Endometrium (tissue), 2 donors: Measurements from ENCODE around the gene ARHGAP15.

ENCODE experiments used
- FAIRE-seq: peaks from 2 replicates; lab custom pipeline; 2012; peaks lifted over from hg19 to GRCh38; lab: Jason Lieb, UNC
- donor health status: control.
- donor health status: control.

ARHGAP15 gene

DNA sequence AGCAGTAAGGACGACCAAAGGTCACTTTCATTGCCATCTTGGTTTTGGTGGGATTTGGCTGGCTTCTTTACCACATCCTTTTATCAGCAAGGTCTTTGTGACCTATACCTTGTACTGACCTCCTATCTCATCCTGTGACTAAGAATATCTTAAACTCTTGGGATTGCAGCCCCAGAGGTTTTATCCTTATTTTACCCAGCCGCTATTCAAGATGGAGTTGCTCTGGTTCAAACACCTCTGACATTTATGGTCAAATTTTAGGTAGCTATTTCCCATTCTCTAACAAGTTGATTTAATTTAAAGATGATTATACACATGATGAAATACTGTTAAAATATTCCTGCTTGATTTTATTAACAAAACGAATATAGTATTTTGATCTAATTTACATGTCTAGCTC, 326.1 kb downstream of the ARHGAP15 start:
- FAIRE-seq, result no peak

DNA sequence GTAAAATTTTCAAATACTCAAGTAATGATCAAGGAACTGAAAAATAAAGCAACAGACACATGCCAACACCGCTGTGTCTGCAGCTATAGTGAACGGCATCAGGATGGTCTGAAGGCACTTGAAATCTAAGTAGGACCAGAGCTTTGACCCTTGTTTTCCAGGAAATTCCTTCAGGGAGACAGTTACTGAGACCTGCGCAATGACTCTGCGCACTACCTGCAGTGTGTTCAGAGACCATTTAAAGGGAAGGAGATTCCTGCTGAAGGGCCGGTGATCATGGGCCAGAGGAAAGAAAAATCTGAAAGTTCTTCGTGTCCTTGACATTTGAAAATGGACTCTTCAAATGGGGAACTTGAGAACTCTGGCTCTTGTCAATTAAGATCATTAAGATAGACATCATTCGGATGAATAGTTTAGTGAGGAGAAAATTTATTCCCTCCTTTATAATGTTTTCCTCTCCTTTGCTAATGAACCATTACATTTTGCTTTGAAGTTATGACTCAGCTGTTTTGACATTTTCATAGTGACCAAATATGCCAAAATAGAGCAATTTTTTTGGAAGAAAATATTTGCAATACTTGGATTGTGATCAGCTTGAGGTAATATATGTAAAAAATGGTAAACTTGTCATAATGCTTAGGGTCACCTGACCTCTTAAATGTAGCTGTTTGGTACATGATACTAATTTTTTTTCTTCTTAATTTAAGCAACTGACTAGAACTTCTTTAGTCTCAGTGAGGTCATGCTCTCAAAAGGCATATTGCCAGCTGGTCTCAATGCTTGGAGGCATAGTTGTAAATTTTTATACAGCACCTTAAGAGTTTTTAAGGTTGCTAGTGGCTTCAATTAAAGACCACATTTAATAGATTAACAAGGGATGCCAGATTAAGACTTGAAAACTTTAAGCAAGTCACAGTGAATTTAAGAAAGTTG, 329.3 kb downstream of the ARHGAP15 start:
- peak; percentile 55 for FAIRE-seq

DNA sequence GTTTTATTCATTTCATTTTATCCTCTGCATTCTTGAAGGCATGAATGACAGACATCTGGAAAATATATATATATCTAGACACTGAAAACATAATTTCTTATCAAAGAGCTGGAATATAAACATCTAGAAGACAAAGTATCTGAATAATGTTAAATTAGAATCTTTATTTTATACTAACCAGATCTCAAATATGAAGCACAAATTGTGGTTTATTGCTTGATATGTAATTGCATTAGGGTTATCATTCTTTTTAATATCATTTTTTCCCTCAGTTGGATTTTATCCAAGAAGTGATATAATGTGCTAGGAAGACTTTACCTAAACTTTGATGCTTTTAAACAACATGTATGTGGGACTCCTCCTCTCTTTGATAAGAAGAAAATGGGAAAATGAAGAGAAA, 331.2 kb downstream of the ARHGAP15 start:
- no peak for FAIRE-seq

DNA sequence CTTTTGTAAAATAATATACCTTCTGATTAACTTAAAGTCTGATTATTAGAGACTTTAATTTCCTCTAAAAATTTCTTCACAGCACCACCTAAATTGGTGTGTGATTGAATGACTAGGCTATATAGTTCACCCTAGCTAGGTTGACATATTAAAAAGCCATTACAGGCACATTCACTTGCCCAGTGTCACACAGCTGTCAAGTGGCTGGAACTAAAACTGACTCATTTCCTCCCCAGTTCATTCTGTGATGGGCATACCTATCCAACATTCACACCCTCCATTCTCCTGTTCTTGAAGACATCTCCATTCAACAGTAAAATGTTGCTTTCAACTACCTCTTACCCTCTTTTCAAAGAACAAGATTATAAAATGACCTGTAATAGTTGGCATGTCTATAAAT, 334.5 kb downstream of the ARHGAP15 start:
- FAIRE-seq, result no peak

DNA sequence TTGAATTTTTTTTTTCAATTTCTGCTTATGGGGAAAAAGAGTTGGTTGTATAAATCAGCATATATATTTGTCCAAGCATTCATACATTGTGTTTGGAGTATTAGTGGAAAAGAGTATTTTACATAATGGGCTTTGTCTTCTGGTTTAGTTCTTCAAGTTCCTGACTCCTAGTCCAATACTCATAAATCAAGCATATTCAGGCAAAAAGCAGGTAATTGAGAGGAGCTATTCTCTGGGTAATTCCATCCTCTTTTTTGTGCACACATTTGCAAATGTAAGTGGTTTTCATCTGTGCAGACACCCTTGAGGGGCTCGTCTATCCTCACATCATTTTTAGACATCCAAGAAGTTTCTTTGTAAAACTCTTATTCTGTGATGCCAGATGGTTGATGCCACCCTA, 337.2 kb downstream of the ARHGAP15 start:
- no peak for FAIRE-seq

DNA sequence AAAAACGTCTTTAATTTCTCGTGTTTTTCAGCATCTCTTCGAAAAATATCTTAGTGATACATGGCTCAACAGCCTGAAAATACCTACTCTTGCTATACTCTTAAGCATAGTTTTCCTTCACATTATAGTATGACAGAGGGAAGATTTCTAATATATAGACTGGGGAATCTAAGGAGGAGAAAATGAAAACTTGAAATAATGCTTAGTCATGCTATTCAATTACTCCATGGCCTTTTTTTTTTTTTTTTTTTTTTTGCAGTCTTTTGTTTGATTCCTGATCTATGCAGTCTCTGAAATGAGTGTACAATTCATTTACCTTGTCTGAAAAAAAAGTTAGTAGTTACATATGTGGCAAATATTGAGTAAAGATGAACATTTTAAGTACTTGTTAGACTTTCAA, 337.8 kb downstream of the ARHGAP15 start:
- FAIRE-seq, result no peak

DNA sequence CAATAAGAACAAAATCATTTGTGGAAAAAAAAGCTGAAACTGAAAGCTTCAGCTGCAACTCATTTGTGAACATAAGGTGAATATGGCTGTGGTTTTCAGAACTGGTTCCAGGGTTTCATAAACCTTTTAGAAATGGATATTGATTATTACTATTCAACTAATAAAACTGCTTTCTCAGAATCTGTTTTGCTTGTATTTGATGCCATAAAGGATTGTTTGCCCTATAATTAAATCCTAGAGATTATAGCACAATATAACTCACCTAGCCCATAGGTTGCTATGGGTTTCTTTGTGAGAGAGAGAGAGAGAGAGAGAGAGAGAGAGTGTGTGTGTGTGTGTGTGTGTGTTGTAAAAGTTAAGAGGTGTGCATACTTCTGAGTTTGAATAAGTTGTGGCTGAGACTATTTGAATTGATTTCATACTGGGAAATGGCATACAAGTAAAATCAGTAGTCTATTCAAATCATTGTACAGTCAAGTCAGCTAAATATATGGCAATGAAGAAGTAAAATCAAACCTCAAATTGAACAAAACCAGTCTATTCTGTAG, 339.2 kb downstream of the ARHGAP15 start:
- no peak for FAIRE-seq

DNA sequence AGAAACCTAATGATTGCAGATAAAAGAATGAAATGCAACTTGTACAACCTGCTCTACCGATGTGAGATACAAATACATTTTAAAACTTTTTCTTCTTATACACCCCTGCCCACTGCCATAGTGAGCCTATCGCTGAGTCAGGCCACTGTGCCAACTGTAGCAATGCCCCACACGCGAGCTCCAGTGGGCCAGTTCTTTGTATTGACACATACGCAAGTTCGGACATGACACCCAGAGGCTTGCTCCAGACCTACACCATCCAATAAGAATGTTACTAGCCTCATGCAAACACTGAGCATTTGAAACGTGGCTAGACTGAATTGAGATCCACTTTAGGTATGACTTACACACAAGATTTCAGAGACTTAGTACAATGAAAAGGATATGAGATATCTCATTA, 340.1 kb downstream of the ARHGAP15 start:
- no peak for FAIRE-seq

DNA sequence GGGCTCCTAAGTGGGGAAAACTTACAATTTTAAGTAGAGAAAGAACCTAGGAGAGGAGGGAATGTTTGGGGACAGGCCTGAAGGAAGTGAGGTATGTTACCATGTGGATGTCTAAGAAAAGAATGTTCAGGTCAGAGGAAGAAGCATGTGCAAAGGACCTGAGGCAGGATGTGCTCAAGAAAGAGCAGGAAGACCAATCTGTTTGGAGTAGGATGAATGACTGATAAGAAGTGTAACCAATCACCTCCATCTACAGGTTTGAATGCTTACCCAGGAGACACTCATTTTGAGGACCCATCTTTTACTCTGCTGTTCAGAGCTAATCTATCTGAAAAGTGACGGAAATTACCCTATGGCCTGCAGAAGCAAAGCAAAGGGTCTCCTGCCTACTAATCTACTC, 342.3 kb downstream of the ARHGAP15 start:
- no peak for FAIRE-seq

DNA sequence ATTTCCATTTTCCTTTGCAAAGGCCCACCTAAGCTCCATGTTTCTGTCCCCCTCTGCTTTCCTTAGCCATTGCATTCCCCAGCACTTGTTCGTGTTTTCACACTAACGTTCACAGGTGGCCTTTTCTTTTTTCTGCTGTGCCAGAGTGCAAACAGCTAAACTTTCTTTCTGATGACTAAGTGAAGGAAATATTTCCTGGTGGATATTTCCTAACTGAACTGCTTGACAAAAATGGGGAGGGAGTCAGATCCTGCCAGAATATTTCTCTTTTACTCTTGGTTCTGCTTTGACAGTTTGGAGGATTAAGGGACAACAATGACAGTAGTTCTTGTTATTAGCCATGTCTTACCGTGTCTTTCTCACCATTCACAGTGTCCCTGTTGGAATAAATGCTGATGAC, 344.0 kb downstream of the ARHGAP15 start:
- FAIRE-seq, result no peak

DNA sequence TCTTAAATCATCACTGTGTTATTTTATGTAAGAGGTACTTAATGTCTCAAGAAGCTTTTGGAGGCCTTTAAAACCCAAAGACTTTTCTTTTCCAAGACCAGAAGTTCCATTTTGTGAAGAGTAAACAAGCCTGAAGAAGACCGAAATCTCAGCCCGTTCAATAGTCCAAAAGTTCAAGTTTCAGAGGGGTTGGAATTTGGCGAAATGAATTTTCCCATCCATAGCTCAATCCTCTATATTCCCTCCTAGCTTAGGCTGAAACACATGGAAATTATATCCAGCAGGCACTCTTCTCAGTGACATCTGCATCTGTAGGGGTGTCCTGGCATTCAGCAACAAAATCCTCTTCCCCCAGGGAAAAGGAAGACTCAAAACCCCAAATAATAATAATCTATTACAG, 344.6 kb downstream of the ARHGAP15 start:
- no peak for FAIRE-seq

DNA sequence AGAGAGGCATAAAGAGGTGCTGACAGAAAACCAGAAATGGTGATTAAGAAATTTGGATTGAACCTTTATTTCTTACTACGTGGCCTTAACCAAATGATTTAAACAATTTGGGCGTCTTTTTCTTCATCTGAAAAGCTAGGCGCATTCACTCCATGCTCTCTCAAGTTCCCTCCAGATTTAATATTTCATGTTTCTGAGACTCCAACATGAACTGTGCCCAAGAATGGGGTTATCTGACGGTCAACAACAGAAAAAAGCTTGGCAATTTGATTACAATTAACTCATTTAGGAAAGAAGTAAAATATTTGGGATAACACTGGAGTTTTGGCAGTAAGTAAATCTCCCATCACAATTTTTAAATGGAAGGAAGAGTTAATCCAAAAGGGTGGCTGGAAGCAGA, 345.4 kb downstream of the ARHGAP15 start:
- no peak for FAIRE-seq

DNA sequence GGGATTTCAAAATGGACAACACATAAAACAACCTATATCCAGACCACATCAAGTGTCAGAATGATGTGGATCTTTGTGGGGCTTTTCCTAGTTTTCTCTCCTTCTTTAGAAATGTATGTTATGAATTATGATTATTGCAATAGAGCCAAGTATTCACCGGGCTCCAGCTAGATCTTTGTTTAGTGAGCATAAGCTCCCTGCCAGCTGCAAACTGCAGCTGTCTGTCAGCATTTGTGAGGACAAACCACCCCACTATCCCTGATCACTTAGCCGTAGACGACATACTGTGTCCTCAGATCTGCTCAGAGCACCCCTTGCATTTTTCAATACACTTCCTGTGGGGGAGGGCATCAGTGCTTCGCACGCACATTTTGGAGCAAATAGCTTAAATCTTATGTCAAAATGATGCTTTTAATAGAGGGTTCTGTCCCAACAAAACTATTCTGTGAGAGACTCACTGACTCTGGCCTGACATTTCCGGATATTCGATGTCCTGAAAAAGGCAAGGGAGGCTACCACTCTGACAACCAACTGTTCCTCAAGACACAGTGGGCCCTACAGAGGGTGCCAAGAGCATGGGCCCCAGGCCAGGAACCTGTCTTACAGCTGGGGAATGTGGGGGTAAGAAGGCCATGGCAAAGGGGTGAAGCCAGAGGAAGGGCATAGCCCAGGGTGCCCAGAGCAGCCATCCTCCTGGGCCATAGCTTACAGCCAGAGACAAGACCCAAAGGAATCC, 346.0 kb downstream of the ARHGAP15 start:
- no peak for FAIRE-seq

DNA sequence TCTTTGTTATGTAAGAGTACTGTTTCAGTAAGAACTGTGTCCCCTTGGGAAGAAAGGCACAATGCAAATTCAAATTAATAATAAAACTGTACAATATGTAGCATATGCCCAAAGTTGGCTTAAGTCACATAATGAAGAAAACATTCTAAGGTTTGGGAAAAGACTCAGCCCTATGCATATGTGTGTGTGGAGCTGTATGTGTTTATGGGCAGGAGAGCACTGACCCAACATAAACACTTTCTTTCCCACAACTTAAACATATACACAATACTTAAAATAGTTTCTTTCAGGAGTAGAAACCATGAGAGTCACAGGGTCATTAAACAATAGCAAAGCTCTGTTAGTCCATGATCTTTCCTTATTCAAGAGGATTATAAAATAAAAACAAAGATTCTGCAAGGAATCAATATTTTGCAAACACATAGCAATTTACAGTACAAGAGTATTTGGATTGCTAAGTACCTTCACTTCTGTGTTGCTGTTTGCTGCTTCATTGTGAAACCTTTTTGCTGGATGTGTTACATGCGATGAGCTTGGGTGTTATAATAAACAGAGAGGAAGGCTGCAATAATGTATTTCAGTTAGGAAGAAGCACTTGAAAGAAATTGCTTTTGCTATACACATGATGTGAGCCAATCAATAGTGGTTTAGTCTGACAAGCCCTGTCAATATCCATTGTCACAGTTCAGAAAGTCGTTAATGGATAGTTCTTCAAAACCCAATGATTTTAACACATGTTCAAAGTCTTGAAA, 347.3 kb downstream of the ARHGAP15 start:
- FAIRE-seq, result no peak

DNA sequence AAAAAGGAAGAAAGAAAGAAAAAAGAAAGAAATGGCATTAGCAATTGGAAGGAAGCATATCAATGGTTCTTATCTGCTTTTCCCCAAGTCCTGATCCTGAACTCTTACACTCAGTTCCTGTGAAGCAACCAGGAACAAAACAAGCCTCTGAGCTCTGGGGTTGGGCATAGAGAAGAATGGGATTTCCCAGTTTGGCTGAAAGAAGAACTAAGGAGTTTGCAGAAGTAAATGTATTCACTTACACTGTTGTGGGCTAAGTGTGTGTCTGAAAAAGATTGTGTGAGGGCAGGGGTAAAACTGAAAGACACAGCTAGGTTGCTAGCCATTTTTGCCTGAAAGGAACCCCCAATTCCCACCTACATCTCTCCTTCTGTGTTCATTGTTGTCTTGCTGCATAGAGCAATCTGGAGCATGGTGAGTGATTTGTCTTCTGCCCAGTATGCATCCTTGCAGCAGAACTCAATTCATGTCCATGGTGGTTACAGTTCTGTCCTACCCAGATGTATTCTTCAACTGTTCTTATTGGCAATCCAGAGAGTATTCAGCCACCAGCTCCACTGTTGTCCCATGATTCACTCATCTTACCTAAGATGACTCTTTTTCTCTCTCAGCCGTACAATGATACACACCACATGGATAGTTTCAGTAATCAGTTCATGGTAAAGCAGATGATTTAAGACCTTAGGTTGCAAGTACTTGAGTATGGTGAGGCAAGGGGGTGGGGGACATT, 348.7 kb downstream of the ARHGAP15 start:
- FAIRE-seq, result no peak

DNA sequence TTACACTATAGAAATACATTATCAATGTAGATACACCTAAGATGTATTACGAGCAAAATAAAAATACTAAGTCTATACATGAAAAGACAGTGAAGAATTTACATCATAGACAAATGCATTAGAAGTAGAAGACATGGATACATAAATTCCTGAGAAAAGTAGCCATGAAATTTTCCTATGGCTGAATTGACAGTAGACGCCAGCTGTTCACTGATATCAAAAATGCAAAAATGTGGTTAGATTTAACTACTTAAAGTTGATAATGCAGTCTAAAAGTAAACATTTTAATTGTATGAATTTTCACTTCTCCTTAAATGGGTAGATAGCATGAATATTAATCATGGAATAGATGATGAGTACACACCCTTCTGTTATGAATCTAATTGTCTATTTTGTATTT, 350.9 kb downstream of the ARHGAP15 start:
- no peak for FAIRE-seq

DNA sequence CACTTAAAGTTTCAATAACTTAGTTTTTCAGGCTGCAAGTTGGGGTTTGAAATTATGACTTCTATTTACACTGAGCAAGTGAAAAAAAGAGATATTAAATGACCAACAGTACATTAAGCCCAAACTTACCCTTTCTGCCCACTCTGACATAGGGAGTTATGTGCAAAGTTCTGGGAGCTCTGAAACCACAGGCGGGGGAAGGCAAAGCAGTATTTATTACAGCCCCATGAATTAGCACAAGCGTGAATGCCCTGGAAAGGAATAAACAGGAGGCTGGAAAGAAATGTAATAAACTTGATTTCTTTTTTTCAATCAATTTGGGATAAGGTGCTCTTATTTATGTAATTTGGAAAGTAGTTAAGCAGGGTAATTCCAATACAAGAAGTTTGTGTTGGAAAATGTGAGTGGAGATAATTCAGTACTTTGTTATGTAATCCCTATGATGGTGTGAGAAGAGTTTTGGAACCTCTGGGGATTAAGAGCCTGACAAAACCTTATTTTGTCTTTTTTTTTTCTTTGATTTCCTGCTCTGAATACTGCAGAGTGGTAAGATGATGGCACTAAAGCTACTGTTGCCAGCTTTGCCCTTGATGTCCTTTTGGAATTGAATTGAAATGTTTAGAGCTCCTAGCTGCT, 351.5 kb downstream of the ARHGAP15 start:
- FAIRE-seq, result no peak

DNA sequence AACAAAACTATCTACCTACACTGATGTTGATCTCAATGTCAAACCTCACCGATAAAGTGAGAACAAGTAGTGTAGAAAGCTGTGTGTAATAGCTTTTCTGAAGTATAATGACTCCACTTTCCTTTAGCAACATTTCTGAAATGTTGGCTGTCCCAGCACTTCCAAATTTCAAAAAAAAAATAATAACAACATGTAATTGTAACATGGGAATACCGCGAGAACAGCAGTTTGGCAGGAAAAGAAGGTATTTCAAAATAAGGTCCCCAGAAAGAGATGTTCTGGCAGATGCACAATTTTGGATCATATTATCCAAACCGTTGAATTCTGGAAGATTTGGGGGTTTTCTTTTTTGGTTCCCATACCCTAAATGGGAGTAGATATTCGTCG, 352.0 kb downstream of the ARHGAP15 start:
- no peak for FAIRE-seq

DNA sequence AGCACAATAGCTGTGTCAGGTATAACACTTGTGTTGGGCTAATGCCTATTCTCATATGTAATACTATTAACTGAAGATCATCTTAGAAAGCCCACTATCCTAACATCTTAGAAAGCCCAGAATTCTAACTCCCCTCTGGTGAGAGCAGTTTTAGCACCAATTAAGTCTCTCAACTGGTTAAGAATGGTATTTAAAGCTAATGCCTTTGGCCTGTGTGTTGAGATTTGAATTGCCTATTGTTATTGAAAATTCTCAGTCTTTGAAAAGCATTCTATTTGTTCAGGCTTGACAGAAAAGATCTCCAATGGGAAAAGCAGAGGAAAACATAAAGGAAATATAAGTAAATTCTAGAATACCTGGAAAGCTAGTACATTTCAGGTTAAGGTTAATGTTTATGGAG, 352.5 kb downstream of the ARHGAP15 start:
- FAIRE-seq, result no peak

DNA sequence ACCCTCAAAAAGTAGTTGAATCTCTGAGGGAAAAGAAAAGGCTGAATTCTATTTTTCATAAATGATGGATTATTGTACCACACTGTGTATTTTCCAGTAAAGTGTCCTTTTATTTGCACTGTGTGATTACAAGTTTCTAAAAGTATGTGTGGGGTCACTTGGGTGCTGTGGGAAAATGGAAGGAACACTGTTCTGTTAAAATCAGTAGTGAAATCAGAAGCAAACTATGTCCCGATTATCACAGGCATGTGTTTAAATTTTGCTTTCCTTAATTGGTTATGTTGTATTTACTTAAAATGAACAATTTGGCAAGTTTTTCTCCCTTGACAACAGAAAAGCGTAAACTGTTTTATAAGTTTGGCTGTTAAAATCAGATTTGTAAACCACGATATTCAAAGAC, 353.1 kb downstream of the ARHGAP15 start:
- peak; percentile 58 for FAIRE-seq

DNA sequence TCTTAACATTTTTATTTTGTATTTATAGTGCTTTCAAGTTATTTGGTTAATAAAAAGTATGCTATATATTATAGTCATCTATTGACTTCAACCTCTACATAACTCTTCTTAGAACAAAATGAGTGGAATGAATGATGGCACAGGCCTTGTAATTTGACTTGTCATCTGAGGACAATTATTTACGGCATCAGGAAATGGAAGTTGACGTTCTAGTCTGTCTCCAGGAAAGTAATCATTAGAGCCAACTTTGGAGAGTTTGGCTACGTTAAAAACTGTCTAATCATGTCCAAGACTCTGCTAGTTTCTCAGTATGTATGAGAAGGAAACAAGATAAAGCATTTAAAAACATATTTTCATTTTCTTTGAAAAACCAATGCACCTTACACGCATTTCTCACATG, 353.6 kb downstream of the ARHGAP15 start:
- FAIRE-seq, result no peak
